CD4-positive, alpha-beta T cell treated with Interleukin-10 for 1 hour (primary cell): Measurements from ENCODE around the gene SLC36A1.
"Not testable (repeated sequence)": the region's sequence is repeated elsewhere in the genome, so short reads cannot be mapped to it uniquely, and the experiment has no call there.

Source experiments
- DNase-seq: peaks from one replicate; pipeline ENCODE4 v3.0.0-alpha.2; 2020

Gene SLC36A1

DNA sequence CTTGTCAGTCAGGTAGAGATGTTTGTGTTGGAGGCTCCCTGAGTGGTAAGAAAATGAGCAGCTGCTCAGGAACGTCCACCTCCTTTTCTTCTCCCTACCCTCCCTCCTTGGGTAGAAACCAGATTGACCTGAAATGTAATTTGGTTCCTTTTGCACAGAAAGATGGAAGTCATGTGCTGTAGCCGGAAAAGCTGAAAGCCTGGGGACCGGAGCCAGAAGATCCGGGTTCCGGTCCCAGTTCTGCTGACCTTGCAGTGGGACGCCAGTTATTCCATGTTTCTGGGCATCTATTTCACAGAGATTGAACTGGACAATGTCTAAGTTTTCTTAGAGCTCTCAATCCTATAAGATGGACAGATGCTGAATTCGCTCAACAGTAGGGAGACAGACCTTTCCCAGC lies 40.1 kb downstream of the SLC36A1 start:
- DNase-seq = no peak

DNA sequence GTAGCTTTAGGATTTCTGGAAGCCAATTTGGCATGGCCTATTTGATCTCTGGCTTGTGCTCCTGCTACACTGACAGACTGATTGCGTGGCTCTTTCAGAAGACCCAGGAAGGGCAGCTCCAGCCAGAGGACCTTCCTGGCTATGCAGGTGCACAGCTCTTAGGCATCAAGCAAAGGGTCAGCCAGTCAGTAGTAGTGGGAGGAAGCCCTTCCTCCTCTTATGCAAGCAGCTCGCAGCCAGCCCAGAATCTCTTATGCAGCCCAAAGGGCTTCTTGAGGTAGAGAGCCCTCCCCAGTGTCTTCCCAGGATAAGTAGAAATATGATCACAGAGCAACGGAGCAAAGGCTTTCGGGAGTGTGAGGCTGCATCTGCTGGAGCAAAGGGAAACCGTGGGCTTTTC lies 43.2 kb downstream of the SLC36A1 start:
- DNase-seq = no peak

DNA sequence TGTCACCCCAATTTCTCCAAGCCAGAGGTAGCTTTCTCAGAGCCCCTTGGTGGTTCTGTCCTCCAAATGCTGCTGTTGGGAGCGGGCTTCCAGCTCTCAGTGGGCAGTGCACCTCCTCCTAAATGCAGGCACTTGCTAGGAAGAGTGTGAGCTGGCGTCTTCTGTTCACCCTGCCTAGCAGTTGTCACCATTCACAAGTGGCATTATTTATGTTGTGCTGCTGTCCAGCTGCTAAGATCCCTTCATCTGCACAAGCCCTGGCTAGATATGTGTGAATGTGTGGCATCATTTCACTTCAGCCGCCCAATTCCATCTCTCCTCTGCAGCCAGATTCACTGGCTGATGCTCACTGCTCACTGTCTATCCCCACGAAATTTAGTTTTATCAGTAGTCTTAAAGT lies 43.7 kb downstream of the SLC36A1 start:
- no peak for DNase-seq

DNA sequence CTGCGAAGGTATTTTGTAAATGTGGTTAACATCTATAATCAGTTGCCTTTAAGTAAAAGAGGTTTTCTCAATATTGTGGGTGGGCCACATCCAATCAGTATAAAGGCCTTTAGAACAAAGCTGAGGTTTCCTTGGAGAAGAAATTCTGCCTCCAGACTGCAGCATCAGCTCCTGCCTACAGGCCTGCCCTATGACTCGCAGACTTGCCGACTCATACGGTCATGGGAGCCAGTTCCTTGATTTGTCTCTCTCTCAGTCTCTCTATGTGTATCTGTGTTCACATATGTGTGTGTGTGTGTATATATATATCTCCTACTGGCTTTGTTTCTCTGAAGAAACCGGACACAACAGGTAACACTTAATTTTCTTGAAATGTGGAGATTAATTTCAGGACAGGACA lies 45.3 kb downstream of the SLC36A1 start:
- DNase-seq = no peak

DNA sequence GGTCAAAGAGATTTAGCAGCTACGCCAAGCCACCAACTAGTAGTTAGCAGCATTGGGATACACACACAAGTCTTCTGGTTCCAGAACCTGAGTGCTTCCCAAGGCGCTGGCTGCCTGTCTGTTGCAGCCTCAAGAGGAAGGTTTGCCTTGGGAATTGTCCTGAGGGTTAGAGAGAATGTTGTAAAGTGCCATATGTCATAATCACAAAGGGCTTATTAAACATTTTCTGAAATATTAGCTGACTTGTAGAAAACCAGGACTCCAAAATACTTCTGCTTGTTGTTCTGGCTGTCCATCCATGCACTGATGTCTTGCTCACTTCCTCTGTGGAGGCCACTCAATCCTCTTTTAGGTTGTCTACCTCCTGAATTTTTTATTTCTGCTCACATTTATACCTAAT lies 46.3 kb downstream of the SLC36A1 start:
- DNase-seq = no peak

DNA sequence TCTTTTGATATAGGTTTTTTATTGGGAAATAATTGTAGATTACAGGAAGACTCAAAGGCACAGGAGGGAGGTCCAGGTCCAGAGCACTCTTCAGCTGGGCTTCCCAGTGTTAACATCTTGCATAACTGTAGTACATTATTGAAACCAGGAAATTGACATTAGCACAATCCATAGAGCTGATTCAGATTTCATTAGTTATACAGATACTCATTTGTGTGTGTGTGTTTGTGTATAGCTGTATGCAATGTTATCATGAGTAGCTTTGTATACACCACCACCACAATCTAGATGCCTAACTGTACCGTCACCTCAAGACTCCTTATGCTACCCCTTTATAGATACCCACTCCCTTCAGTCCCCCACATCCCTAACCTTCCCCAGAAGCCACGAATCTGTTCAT lies 47.9 kb downstream of the SLC36A1 start:
- DNase-seq = no peak

DNA sequence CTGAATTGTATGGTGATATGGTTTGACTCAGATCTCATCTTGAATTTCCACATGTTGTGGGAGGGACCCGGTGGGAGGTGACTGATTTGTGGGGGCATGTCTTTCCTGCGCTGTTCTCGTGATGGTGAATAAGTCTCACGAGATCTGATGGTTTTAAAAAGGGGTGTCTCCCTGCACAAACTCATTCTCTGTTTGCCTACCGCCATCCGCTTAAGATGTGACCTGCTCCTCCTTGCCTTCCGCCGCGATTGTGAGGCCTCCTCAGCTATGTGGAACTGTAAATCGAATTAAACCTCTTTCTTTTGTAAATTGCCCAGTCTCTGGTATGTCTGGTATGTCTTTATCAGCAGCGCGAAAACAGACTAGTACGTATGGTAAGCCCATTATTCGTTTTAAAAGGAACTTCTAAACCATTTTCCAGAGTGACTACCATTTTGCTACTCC lies 48.7 kb downstream of the SLC36A1 start:
- DNase-seq = no peak

DNA sequence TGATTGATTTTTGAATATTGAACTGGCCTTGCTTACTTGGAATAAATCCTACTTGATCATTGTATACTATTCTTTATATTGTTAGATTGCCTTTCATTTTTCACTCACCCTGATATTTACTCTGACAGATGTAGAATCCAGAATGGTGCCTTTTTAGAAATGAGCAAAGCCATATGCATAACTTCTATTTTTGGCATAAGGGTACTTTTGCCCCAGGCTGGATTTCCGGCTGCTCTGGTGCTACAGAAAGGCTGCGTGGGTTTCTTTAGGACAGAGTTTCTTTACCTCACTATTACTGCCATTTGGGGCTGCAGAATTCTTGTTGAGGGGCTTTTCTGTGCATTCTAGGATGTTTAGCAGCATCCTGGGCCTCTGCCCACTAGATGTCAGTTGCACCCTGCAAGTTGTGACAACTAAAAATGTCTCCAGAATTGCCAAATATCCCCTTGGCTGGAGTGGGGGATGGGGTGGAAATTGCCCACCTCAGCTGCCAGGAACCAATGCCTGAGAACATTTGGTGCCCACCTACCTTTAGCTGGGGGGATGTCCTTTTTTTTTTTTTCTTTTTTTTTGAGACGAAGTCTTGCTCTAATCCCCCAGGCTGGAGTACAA lies 50.1 kb downstream of the SLC36A1 start:
- no peak for DNase-seq

DNA sequence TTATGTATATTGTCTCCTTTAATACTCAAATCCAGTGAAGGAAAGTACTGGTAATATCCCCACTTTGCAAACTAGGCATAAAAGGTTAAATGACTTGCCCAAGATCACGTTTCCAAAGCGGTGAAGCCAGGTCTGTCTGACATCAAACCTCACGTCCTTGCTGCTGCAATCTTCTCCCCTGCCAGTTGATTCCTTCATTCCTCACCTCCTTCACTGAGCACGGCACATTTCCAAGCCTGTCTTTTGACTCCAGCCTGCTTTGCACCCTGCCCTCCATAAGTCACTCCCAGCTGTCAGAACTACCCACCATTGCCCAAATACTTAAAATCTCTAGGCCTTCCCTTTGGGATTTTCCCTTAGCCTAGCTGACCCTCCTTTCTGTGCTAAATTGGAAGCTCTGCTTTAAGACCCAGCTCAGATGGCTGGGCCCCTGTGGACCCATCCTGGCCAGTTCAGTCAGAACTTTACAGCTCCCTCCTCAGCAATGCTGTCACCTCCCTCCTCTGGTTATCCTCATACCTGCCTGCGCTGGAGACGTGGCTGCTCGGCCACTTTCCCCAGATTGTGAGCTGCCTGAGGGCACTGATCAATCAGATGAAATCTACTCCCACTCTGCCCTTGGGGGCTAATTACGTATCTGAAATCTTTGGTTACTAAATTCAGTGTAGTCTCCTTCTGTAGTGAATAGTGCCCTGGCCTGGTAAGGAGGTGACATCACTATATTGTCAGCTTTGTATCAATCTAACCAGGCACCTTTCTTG lies 51.2 kb downstream of the SLC36A1 start:
- no peak for DNase-seq

DNA sequence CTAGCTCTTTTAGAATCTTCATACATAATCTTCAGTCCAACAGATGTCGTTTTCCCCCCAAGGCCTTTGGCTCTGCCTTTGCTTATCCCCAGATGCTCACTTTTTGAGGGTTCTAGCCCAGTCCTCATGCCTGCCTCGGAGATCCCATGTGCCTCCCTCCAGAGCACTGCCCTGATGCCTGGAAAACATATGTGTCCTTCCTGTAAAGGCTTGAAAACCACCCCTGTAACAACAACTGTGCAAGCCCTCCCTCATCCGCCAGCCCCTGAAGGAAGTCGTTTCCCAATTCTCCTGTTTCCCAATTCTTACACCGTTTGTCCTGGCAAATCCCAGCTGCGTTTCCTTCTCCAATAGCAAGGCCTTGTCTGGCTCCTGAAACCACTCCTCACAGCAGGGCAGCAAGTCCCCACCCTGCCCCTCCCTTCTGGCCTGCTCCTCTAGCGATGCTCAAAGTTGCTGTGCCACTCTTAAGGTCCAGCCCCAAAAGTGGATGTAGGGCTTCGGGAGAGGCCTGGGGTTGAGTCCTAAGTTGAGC lies 52.2 kb downstream of the SLC36A1 start:
- no peak for DNase-seq

DNA sequence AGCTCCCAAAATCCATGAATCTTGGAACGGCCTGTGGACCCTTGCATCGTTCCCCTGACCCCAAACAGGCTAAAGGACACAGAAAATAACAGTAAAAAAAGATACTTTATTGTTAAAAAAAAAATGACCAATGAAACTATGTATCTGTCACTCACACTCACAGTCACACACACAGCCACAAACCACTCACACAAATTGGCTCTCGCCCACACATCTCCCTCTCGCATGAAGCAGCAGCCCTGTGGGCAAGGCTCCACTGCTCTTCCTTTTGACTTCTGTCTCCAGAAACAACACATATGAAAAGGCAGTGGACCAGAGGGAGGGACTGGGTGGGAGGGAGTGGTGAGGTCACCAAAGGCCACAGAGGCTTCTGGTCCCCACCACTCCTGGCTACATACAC lies 56.6 kb downstream of the SLC36A1 start:
- DNase-seq = no peak

DNA sequence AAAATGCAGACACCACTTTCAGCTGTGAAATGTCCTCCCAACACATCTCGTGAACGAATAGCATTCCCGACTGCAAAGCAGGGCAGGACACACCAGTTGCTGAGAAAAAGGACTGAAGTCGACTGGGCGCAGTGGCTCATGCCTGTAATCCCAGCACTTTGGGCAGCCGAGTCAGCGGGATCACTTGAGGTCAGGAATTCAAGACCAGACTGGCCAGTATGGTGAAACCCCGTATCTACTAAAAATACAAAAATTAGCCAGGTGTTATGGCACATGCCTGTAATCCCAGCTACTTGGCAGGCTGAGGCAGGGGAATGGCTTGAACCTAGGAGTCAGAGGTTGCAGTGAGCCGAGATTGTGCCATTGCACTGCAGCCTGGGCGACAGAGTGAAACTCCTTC lies 60.9 kb downstream of the SLC36A1 start:
- DNase-seq = not testable (repeated sequence)

DNA sequence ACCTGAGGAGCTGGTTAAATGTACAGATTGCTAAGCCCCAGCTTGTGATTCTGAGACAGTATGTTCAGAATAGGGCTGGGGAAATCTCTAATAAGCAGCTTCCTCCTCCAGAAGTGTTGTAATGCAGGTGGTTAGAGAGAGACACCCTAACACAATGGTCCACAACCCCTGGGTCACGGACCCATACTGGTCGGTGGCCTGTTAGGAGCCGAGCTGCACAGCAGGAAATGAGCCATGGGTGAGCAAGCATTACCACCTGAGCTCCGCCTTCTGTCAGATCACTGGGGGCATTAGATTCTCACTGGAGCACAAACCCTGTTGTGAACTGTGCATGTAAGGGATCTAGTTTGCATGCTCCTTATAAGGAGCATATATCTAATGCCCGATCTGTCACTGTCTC lies 61.8 kb downstream of the SLC36A1 start:
- DNase-seq = no peak

DNA sequence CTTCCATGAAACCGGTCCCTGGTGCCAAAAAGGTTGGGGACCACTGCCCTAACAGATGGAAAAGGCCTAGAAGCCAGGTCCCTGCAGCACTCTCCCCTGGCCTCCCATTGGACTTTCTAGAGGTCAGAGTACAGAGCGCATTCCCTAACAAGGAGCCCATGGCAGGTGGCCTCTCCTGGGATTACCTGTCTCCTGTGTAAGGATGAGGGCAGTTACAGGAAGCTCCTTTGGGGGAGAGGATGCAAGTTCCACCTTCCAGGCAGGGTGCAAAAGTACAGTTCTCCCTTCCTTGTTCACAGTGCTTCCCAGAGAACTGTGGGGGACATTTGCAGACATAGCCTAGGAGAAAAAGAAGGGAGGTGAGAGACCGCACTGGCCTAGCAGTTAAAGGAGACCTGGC lies 62.4 kb downstream of the SLC36A1 start:
- no peak for DNase-seq

DNA sequence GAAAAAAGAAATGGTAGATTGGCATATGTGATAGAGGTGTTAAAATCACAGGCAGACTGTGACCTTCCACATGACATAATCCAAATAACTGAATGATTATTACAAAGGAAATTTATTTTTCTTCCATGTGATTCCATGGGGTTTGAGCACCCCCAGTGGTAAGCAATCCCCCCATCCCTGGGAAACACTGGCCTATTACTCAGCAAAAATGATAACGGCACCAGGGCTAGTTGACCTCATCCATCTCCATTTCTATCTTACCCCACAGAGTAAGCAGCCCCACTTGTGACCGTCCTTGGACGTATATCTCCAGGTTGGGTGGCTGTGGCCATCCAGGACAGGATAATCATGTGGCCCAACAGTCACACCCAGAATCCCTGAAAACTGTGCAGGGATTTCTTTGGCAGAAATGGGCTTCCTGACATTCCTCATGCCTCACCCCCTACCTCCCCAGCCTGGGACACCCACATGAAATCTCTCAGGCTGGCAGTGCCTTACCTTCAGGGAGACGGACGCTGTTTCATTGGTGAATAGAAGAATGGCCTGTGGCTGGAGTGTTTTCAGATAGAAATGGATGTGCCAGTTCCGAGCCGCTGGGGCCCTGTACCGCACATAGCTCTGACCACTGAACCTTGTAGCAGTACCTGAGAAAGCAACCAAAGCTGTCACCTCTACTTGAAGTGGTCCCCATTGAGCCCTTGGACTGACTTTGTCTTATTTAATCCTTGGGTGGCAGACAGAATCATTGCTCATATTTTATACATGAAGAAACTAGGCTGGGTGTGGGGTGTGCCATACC lies 69.9 kb downstream of the SLC36A1 start:
- DNase-seq = no peak

DNA sequence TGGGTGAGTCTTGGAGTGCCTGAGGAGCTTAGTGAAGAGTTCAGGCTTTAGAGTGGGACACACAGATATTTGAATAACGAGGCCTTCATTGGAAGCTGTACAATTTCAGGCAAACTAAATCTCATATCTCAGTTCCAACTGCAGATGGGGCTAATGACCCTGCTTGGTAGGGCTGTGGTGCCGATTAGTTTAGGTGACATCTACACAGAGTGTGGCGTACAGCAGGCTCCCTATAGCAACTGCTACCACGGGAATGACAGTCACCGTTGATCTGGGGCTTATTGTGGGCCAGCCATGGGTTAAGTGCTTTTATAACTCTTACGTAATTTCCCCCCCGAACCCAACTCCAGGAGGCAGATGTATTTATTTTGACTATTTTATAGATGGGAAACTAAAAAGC lies 72.9 kb downstream of the SLC36A1 start:
- DNase-seq = no peak

DNA sequence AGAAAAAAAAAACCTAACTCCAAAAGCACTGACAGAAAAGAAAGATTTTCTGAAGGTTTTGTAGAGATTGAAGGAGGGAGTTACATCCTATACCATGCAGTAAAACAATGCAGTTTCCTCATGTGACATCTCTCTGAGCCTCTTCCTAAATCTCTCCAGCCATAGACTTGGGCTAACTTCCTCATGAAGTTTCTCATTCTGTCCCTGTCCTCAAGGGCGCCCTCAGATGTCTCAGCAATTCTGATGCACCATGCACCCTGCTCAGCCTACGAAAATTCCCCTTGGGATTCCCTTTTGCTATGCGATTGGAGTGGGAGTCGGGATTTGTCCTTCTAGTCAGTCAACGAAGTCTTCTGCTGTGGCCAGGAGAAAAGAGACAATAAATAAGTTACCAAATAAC lies 74.8 kb downstream of the SLC36A1 start:
- DNase-seq = no peak

DNA sequence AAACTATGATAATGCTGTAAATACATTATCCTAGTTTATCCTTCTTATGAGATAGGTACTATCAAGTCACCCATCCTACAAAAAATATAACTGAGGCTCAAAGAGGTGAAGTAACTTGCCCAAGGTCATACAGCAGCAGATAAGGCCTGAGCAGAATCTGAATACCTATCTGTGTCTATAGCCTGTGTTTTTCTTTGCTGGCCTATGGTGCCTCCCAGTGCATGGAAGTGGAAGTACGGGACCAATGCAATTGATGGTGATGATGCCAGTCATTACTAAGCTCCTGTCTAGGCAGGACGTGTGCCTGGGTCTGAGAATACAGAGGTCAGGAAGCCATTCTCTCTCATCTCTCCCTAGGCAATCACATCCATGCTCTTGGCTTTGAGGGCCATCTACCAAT lies 75.9 kb downstream of the SLC36A1 start:
- peak; percentile 43 for DNase-seq

DNA sequence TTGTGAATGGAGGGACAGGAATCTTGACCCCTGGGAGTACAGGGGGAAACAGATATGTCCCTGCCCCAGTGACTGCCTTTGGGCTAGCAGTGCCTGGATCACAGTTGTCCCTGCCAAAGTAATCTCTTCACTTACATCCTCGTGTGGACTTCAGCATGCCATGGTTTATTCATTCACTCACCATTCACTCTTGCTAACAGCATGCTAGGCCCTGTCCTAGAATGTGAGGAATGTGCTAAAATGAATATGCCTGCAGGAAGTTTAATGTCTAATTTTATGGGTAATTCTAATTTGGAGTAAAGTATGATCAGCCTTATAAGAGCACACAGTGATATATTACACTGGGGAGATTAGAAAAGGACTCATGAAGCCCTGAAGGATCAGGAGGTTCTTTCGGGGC lies 80.8 kb downstream of the SLC36A1 start:
- no peak for DNase-seq

DNA sequence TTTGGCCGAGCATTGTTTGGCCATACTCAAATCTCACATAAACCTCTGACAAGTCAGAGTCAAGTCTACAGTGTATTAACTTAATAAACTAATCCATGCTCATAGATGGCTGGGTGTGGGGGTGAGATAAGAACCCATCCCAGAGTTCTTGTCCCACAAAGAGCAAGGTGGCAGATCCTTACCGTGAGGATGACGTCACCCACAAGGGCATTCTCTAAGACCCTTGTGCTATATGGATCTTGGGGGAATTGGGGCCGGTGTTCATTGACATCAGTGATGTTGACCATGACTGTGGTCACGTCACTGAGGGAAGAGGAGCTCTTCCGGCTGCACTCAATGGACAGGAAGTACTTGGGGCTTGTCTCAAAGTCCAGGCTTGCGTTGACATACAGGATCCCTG lies 81.6 kb downstream of the SLC36A1 start:
- DNase-seq = no peak

DNA sequence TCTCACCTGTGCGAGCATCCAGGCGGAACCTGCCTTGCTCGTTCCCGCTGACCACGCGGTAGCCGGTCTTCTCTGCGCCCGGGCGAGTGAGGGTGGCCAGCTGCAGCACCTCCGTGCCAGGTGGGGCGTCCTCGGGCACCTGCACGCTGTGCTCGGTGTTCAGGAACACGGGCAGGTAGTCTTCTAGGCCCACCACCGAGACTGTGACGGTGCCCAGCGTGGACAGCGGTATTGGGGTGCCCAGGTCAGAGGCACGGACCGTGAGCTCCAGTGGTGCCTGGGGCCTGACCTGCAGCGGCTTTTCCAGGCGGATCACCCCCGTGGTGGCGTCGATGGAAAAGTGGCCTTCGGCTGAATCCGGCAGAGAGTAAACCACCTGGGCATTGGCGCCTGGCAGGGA lies 84.2 kb downstream of the SLC36A1 start:
- DNase-seq = no peak

DNA sequence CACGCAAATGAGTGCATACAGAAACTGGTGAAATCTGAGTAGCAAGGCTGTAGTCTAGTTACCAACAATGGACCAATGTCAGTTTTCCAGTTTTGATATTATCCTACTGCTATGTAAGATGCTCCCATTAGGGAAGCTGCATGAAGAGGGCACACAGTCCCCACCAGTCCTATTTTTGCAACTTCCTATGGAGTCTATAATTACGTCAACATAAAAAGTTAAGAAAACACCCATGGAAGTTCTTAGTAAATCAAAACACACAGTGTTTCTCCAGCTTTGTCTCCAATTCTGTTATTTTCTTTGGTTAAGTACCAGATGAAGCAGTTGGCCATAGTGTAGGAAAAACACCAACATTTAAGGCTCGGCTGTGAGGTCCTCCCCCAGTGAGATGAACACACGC lies 85.0 kb downstream of the SLC36A1 start:
- DNase-seq = no peak

DNA sequence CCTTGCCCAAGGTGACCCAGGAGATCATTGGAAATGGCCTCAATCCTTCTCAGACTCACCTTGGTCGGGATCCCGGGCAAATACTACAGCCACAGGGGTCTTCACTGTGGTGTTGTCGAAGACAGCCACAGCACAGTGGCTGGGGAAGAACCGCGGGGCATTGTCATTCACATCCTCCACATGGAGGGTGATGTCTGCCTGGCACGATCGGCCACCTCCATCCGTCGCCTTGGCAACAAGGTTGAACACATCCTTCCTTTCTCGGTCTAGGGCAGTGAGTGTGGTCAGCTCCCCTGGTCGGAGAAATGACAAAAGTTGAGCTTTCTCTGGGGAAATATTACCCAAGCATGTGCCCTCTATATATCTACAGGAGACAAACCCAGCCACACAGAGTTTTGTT lies 86.9 kb downstream of the SLC36A1 start:
- DNase-seq = no peak

DNA sequence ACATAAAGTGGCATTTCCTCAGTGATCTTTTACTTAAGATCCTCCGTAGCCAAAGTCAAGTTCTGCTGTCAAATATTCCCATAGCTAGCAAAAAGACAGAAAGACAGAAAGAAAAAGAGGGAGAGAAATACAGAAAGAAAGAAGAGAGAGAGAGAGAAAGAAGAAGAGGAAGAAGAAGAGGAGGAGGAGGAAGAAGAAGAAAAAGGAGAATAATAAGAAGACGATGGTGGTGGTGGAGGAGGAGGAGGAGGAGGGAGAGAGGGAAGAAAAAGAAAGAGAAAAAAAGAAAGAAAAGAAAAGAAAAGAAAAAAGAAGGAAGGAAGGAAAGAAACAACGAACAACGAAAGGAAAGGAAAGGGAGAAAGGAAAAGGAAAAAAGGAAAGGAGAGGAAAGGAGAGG lies 89.6 kb downstream of the SLC36A1 start:
- DNase-seq = no peak
